Effector CD4-positive, alpha-beta T cell (primary cell): ENCODE data around the gene SDK1.

Source experiments
- DNase-seq: peaks from one replicate; pipeline ENCODE4 v3.0.0-alpha.2; 2020

Gene SDK1

GRCh38 chr7:4123346-4123745 is 822.3 kb downstream of the SDK1 start:
- no peak for DNase-seq

GRCh38 chr7:4123823-4124222 is 822.8 kb downstream of the SDK1 start:
- no peak for DNase-seq

- DNase-seq: no peak
Observed at GRCh38 chr7:4124556-4125477, 823.8 kb downstream of the SDK1 start.

- no peak for DNase-seq
Observed at GRCh38 chr7:4127909-4128560, 827.0 kb downstream of the SDK1 start.

GRCh38 chr7:4129481-4130122 is 828.5 kb downstream of the SDK1 start:
- no peak for DNase-seq

- no peak for DNase-seq
Observed at GRCh38 chr7:4131063-4131462, 830.0 kb downstream of the SDK1 start.

GRCh38 chr7:4132221-4132620 is 831.2 kb downstream of the SDK1 start:
- DNase-seq: no peak

GRCh38 chr7:4133491-4134044 is 832.5 kb downstream of the SDK1 start:
- no peak for DNase-seq

- DNase-seq: no peak
Observed at GRCh38 chr7:4134204-4134603, 833.2 kb downstream of the SDK1 start.

- no peak for DNase-seq
Observed at GRCh38 chr7:4134631-4135030, 833.6 kb downstream of the SDK1 start.

GRCh38 chr7:4135301-4135700 is 834.2 kb downstream of the SDK1 start:
- no peak for DNase-seq

GRCh38 chr7:4136036-4136435 is 835.0 kb downstream of the SDK1 start:
- no peak for DNase-seq

- no peak for DNase-seq
Observed at GRCh38 chr7:4136501-4137110, 835.6 kb downstream of the SDK1 start.

- DNase-seq: no peak
Observed at GRCh38 chr7:4137552-4137951, 836.5 kb downstream of the SDK1 start.

GRCh38 chr7:4138866-4139265 is 837.8 kb downstream of the SDK1 start:
- DNase-seq: no peak

GRCh38 chr7:4139656-4140625 is 838.9 kb downstream of the SDK1 start:
- DNase-seq: no peak

- DNase-seq: no peak
Observed at GRCh38 chr7:4140933-4141332, 839.9 kb downstream of the SDK1 start.

- DNase-seq: no peak
Observed at GRCh38 chr7:4143006-4143405, 842.0 kb downstream of the SDK1 start.

- no peak for DNase-seq
Observed at GRCh38 chr7:4143511-4144171, 842.6 kb downstream of the SDK1 start.

- no peak for DNase-seq
Observed at GRCh38 chr7:4144172-4144701, 843.2 kb downstream of the SDK1 start.
